ENCODE results near the gene PHYH.

GRCh38 chr10:13253726-13254125, 46.1 kb downstream of the PHYH start:
- TF ChIP-seq, protein P1, sequence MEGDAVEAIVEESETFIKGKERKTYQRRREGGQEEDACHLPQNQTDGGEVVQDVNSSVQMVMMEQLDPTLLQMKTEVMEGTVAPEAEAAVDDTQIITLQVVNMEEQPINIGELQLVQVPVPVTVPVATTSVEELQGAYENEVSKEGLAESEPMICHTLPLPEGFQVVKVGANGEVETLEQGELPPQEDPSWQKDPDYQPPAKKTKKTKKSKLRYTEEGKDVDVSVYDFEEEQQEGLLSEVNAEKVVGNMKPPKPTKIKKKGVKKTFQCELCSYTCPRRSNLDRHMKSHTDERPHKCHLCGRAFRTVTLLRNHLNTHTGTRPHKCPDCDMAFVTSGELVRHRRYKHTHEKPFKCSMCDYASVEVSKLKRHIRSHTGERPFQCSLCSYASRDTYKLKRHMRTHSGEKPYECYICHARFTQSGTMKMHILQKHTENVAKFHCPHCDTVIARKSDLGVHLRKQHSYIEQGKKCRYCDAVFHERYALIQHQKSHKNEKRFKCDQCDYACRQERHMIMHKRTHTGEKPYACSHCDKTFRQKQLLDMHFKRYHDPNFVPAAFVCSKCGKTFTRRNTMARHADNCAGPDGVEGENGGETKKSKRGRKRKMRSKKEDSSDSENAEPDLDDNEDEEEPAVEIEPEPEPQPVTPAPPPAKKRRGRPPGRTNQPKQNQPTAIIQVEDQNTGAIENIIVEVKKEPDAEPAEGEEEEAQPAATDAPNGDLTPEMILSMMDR (conservative IDR thresholded peaks at IDR 0.05; ENCODE audit: low read depth, low read length), result no peak
- TF ChIP-seq EZH2phosphoT487 (IDR thresholded peaks at IDR 0.05; ENCODE audit: borderline replicate concordance, low read length), result no peak
